Fibroblast of the aortic adventitia (primary cell): ENCODE data around the gene CACNG1. TPM values are rescaled to one million over a fixed set of nuclear protein-coding genes. Genes with fewer than 3 reads are reported as not detected.

ENCODE experiments used
- DNase-seq: peaks from one replicate; pipeline ENCODE4 v3.0.0-alpha.2; 2010; ENCODE audit warnings: low read depth
- H3K4me3 ChIP-seq: 2 replicates; pipeline ENCODE4 v1.5.1; 2011; ENCODE audit warnings: low read depth, mild to moderate bottlenecking, control low read depth, low read length, moderate library complexity
- CTCF ChIP-seq: IDR thresholded peaks from 2 replicates; pipeline ENCODE4 v1.5.1; 2011; ENCODE audit warnings: mild to moderate bottlenecking, low read length, control low read depth, inconsistent platforms; ENCODE audit not compliant: insufficient read depth
- total RNA-seq: library from RNA; depleted of rRNA; stranded (reverse); fragments of >200 nt; gene quantifications from 2 replicates; pipeline ENCODE4 v1.2.3, GENCODE V29; 2012; ENCODE audit warnings: low replicate concordance

The CACNG1 gene
- total RNA-seq, 1 donor: not detected

DNA sequence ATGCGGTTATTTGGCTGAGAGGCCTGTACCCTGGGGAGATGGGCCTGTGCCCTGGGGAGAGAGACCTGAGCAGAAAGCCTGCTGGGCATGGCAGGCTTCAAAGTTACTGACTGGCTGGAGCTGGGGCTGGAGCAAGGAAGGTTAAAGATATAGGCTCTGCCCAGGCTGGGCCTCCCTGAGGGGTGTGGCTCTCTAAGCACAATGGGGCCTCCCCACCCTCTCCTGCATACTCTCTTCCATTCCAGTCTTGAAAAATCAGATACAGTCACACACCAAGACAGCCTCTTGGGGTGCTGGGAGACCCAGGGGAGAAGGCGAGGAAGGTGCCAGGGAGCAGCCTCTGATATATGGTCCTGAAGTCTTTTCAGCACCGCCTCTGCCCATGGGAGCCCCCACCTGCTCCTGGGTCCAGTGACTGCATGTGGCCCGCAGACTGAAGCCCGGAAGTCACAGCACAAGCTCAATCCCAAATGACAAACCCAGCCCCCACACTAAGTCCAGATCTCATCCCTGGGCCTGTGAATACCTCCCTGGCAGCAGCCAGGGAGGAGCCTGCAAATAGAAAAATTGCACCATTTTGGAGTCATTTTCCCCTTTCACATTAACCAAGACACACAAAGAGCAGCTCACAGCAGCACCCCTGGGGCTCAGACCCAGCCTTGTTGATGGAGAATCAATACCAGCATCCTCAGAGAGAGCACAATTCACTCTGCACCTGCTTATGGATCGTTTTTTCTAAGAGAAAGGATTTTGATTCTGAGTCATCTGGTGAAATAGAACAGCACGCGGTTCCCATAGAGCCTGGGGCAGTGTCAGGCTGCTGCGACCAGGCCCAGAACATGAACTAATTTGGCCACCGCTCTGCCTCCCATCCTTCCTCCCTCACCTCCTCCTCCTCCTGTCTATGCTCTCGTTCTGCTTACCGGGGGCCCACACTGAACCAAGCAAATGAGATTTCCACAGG lies 25.6 kb upstream of the CACNG1 start:
- no peak overlapping the region for H3K4me3 ChIP-seq
- no peak for DNase-seq
- TF ChIP-seq CTCF: no peak

GRCh38 chr17:67019809-67020208 lies 24.5 kb upstream of the CACNG1 start:
- no peak for TF ChIP-seq CTCF
- no peak overlapping the region for H3K4me3 ChIP-seq
- DNase-seq: no peak

GRCh38 chr17:67020293-67020766 lies 24.0 kb upstream of the CACNG1 start:
- no peak overlapping the region for H3K4me3 ChIP-seq
- DNase-seq: no peak
- TF ChIP-seq CTCF: no peak

- no peak for DNase-seq
- H3K4me3 ChIP-seq: no peak overlapping the region
- no peak for TF ChIP-seq CTCF
These were observed 23.2 kb upstream of the CACNG1 start for GRCh38 chr17:67021196-67021595.

- TF ChIP-seq CTCF: no peak
- DNase-seq: no peak
- no peak overlapping the region for H3K4me3 ChIP-seq
These were observed 22.5 kb upstream of the CACNG1 start for GRCh38 chr17:67021743-67022450.

- no peak for DNase-seq
- H3K4me3 ChIP-seq: no peak overlapping the region
- TF ChIP-seq CTCF: no peak
These were observed 21.9 kb upstream of the CACNG1 start for GRCh38 chr17:67022451-67022810.
